ENCODE data around the gene ZFPM1. TPM values are rescaled to one million over a fixed set of nuclear protein-coding genes. Genes with fewer than 3 reads are reported as not detected.
A peak's percentile ranks its signal among the peaks of the same experiment; 100 is the strongest.
"Not testable (repeated sequence)": the region's sequence is repeated elsewhere in the genome, so short reads cannot be mapped to it uniquely, and the experiment has no call there.

Gene ZFPM1
- total RNA-seq, 1 donor from 2014 or later, result 0.64 TPM

DNA sequence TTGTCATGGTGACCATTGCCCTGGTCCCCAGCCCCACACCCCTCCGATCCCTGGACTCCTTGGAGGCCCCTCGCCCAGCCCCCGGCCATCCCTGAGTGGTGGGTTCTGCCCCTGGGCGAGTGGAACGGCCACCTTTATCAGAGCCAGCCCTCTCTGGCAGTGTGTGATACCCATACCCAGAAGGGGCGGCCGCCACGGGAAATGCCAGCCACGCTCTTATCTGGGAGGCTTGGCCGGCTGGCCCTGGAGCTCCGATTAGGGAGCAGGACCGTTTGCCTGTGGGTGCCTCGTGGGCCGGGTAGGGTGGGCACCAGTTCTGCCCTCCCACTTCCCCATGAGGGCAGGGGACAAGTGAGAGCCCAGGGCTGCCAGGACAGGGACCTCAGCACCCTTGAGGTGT is 58.8 kb downstream of the ZFPM1 start:
- DNase-seq (ENCODE audit: low read depth in 2 of 2), result no peak

DNA sequence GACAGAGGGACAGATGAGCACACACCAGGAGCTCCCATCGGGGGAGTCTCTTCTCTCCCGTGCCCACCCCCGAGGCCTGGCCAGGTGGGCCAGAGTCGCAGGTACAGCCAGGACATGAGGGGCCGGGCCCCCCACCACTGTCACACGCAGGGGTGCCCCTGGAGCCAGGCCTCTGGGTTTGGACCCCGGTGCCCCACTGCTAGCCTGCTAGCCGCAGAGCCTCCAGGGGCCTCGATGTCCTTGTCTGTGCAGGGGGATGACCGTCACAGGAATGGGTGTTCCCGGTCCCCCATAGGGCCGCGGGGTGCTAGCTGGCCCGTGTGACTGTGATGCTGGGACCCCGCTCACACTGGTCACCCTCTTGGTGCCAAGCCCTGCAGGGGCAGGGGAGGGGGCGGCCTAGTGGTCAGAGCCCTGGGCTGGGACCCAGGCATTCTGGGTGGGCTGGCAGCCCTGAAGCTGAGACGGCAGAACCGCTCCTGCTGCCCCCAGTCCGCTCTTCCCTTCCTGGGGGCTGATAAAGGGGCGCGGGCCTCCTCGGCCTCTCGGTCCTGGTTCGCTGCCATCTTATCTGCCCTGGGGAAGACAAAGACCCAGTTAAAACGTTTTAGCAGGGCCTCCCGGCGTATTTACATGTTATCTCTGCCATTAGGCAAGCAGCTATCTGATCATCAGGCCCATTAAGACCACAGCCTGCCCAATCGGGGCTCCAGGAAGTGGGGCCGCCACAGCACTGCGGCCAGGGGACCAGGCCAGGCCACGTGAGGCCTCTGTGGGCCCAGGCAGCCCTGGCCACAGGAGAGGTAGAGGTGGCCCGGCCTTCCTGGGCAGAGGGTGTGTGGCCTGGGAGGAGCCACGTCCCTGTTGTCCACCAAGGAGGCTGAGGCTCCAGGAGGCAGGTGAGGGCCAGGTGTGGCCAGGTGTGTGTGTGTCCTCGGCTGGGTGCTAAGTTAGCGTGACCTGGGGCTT is 59.9 kb downstream of the ZFPM1 start:
- no peak for DNase-seq (ENCODE audit: low read depth in 2 of 2)

DNA sequence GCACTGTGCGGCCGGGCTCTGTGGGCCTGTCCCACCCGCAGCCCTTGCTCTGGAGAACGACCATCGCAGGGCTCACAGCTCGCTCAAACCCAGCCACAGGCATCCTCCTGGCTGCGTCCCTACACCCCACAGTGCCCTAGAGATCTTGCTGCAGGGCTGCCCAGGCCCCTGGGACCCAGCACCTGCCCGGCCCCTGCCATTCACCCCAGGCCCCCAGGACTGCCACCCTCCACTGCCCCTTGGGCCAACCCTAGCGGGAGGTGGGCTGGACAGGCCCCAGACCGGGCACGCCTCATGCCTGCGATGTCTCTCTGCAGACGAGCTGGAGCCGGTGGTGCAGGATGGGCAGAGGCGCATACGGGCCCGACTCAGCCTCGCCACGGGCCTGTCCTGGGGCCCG is 61.0 kb downstream of the ZFPM1 start:
- no peak for DNase-seq (ENCODE audit: low read depth in 2 of 2)

DNA sequence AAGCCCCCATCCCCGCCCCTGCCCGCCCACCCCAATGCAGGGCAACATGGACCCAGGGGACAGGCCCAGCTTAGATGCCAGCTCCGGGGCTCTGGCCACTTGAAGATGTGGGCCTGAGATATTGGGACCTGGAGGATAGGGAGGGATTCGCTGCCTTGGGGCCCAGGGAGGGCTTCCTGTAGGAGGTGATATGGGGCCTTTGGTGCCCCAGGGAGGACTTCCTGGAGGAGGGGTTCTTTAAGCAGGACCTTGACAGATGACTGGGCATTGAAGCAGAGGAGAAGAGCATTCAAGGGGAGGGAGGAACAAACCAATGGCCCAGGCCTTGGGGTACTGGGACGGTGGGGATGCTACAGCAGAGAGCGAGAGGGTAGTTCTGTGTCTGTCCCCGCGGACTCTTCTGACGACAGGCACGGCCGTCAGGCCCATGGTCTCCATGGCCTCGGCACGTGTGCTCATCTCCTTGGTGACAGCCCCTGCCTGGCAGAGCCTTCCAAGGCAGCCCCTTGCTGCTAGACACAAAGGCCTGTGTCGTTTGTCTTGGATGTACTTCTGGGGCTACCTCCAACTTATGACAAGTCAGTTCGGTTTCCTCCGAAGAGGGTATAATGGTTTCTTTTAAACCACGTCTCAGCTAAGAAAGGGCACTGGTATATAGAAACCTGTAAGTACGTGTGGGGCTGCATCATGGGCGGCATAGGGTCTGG is 61.6 kb downstream of the ZFPM1 start:
- no peak for DNase-seq (ENCODE audit: low read depth in 2 of 2)

DNA sequence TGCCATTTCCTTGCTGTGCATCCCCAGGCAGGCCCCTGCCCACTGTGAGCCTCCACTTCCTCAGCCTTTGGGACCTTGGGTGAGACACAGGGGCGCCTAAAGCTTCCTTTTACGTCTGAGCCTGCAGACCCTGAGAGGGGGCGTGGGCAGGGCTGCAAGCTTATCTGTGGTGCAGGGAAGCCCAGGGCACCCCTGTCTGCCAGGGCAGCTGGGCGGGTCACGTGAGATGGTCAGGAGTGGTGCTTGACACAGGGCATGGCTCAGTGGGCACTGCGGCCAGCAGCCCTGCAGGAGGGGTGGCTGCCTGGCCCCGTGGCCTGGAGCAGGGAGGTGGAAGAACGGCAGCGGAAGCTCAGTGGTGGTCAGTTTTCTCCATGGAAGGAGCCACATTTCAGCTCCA is 62.3 kb downstream of the ZFPM1 start:
- DNase-seq (ENCODE audit: low read depth in 2 of 2), result no peak

DNA sequence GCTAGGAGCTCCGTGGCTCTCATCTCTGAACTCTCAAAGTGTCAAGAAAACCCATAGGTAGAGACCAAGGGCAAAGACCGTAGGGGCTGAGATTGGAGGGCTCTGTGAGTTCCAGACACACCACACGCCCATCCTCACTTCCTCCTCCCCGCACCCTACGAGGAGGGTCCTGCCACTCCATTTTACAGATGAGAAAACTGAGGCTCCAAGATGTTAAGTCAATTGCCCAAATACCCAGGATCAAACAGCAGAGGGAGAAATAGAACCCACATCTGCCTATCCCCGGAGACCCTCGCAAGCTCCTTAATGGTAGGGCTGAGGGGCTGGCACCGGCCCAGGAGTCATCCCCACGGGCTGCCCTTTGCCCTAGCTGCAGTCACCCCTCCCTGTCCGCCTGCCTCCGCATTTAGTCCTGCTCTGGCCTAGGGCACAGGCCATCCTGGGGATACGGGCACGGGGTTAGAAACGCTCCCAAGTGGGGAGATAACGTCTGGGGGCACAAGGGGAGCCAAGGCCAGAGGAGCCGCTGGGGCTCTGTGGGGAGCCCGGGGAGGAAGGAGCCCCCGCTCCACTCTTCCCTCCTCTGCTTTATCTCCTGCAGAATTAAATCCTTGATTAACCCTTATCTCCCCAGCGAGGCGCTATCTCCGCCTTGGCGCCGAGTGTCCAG is 63.0 kb downstream of the ZFPM1 start:
- DNase-seq (ENCODE audit: low read depth in 2 of 2), result no peak

DNA sequence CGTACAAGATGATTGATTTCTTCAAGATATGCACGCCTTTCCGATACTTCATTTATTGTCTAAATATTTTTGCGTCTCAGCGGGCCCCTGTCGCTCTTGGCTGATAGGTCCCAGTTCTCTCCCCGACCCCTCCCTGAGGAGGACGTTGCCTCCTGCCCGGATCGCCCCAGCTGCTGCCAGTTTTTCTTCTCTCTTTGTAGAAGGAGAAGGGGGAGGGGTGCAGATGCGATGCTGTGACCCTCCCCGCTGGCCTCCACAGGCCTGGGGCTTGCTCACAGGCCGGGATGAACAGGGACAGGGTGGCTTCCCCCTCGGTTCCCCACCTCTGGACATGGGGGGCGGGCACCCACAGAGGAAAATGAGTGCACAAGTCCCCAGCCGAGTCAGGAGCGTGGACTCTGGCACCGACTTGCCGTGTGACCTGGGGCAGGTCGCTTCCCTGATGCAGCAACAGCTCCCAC is 63.6 kb downstream of the ZFPM1 start:
- no peak for DNase-seq (ENCODE audit: low read depth in 2 of 2)

DNA sequence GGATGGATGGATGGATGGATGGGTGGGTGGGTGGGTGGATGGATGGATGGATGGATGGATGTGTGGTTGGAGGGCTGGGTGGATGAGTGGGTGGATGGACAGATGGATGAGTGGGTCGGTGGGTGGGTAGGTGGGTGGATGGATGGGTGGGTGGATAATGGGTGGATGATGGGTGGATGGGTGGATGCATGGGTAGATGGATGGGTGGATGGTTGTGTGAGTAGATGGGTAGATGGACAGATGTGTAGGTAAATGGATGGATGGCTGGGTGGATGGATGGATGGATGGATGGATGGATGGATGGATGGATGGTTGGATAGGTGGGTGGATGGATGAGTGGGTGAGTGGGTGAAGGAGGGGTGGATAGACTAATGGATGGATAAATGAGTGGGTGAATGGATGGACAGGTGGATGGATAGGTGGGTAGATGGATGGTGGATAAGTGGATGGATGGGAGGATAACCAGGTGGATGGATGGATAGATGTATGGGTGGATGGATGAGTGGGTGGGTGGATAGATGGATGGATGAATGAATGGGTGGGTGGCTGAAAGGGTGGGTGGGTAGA is 64.2 kb downstream of the ZFPM1 start:
- not testable (repeated sequence) for DNase-seq (ENCODE audit: low read depth in 2 of 2)

DNA sequence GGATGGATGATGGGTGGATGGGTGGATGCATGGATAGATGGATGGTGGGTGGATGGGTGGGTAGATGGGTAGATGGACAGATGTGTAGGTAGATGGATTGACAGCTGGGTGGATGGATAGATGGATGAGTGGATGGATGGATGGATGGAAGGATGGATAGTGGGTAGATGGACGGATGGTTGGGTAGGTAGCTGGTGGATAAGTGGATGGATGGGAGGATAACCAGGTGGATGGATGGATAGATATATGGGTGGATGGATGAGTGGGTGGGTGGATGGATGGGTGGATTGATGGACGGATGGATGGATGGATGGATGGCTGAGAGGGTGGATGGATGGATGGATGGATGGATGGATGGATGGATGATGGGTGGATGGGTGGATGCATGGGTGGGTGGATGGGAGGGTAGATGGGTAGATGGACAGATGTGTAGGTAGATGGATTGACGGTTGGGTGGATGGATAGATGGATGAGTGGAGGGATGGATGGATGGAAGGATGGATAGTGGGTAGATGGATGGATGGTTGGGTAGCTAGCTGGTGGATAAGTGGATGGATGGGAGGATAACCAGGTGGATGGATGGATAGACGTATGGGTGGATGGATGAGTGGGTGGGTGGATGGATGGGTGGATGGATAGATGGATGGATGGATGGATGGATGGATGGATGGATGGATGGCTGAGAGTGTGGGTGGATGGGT is 65.5 kb downstream of the ZFPM1 start:
- not testable (repeated sequence) for DNase-seq (ENCODE audit: low read depth in 2 of 2)

DNA sequence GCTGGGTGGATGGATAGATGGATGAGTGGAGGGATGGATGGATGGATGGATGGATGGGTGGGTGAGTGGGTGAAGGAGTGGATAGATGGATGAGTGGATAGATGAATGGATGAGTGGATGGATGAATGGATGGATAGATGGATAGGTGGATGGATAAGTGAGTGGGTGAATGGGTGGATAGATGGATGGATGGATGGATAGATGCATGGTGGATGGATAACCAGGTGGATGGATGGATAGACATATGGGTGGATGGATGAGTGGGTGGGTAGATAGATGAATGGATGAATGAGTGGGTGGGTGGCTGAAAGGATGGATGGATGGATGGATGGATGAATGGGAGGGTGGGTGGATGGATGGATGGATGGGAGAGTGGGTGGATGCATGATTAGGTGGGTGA is 66.2 kb downstream of the ZFPM1 start:
- no peak for DNase-seq (ENCODE audit: low read depth in 2 of 2)

DNA sequence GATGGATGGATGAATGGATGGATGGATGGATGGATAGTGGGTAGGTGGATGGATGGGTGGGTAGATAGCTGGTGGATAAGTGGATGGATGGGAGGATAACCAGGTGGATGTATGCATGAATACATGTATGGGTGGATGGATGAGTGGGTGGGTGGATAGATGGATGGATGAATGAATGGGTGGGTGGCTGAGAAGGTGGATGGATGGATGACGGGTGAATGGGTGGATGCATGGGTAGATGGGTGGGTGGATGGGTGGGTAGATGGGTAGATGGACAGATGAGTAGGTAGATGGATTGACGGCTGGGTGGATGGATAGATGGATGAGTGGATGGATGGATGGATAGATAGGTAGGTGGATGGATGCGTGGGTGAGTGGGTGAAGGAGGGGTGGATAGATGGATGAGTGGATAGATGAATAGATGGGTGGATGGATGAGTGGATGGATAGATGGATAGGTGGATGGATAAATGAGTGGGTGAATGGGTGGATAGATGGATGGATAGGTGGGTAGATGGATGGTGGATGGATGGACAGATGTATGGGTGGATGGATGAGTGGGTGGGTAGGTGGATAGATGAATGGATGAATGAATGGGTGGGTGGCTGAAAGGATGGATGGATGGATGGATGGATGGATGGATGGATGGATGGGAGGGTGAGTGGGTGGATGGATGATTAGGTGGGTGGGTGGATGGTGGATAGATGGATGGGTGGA is 67.0 kb downstream of the ZFPM1 start:
- no peak for DNase-seq (ENCODE audit: low read depth in 2 of 2)

DNA sequence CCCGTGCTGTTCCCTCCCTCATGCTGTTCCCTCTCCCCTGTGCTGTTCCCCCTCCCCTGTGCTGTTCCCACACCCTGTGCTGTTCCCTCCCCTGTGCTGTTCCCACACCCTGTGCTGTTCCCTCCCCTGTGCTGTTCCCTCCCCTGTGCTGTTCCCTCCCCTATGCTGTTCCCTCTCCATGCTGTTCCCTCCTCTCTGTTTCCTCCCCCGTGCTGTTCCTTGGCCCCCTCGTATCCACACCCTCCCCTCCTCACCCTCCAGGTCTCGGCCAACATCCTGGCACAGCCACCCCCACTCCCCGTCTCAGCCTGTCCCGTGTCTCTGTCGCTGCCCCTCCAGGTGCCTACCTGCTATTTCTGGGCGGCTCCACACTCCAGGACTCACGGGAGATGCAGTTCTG is 68.6 kb downstream of the ZFPM1 start:
- DNase-seq (ENCODE audit: low read depth in 2 of 2), result no peak

DNA sequence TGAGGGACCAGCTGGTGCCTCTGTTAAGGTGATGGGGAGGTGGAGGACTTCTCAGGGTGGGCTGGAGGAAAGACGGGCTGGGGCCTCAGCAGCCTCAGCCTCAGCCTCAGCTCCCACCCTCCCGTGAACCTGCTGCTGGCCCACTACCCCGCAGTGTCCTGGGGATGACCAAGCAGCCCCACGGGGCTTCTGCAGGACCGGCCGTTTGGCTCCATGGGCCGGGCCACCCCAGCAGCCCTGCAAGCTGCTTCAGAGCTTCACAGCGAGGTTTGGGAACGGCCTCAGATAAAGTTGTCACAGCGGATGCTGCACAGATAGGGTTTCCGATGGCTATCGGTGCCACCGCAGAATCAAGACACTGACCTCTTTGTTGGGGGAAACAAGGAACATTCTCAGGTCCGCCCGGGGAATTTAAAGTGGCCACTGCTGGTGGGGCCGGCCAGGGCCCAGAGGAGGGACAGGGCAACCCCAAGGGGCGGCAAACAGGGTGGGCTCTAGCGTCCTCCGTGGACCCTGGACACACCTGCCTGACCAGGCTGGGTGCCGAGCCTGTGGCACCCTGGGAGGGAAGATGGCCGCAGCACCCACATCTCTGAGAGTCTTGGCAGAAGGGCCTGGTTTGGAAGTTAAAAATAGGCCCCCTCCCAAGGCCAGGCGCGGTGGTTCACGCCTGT is 69.3 kb downstream of the ZFPM1 start:
- DNase-seq (ENCODE audit: low read depth in 2 of 2), result no peak

DNA sequence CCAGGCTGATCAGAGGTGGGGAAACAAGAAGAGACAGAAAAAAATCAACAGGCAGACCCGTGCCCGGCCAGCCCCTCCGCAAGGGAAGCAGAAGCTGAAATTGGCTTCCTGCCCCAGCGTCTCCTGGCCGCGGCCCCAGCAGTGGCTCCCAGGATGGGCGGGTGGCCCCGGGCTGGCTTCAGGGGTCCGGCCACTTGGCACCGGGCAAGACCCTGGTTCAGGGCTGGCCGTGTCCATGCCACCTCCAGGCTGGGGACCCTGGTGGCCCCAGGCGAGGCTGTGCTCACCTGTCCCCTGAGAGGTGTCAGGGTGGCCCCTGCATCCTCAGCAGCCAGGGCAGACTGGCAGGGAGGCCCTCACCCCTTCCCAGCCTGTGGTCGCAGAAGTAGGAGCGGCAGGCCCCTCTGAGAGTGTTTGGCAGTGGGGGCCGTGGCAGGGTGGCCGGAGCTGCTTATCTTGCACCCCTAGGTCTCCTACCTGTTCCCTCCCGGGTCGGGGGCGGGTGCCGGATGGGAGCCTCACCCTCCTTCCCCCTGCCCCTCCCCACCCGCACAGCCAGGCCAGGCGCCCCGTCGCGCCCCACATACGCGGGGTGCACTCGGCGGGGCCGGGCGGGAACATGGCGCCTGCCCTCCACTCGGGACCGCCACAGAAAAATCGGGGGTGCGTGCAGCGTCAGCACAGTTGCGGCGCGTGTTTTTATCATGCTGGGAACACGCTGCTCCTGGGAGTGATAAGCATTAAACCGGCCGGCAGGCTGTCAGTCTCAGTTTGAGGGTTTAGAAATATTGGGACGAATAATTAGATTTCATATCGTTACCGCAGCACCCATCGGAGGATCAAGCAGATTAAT is 70.5 kb downstream of the ZFPM1 start:
- no peak for DNase-seq (ENCODE audit: low read depth in 2 of 2)

DNA sequence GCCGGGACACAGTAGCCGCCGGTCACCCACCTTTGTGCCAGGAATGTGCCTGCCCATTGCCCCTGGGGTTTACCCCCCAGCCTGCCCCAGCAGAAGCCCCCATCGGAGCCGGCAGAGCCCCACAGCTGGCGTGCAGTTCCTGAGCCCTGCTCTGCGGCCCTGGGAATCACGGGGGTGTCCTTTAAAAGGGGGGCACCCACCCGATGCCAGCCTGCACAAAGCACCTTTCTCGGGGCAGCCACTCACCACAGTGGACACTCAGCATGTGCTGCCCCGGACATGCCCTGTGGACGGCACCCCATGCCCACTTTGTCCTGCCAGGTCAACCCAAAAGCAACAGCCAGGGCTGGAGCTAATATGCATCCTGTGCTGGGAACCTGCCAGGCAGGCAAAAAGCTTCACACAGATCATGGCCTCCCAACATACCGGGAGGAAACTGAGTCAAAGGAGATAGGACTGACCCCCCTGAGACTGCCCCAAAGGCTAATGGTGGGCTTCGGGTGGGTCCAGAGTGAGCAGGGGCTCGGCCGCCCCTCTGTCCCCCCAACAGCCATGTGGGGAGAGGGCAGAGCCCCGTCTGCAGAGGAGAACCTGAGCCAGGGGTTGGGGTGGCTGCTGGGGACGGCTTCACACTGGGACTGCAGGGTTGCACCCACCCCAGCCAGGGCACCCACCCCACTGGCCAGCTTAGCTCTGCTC is 71.3 kb downstream of the ZFPM1 start:
- no peak for DNase-seq (ENCODE audit: low read depth in 2 of 2)

DNA sequence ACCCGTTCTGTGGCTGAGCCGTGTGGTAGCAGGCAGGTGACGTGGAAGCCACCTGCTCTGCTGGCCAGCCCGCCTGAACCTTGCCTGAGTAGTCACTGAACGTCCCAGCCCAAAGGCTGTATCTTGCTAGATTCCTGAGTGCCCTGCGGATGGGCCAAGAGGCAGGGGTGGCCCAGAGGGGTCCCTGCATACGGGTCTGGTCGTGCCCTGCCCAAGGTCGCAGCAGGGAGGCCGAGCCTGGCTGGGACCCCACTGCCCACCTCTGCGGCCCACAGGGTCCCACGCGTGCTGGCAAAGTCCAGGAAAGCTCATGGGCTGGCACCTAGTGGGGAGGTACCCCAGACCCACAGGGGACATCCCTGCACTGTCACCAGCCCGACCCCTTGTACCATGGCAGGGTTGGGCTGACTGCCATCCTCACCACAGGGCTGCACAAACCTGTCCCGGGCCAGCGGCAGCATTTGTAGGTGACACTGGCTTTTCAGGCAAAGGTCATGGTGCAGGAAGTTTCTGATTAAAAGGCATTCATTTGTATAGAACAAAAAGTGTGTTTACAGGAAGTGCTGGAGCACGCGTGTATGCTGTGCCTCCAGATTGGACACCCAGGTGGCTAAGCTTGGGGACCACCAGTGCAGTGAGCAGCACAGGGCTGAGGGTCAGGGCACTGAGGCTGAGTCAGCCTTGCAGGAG is 72.0 kb downstream of the ZFPM1 start:
- peak; percentile 21 to 29 for DNase-seq (ENCODE audit: low read depth in 2 of 2)

DNA sequence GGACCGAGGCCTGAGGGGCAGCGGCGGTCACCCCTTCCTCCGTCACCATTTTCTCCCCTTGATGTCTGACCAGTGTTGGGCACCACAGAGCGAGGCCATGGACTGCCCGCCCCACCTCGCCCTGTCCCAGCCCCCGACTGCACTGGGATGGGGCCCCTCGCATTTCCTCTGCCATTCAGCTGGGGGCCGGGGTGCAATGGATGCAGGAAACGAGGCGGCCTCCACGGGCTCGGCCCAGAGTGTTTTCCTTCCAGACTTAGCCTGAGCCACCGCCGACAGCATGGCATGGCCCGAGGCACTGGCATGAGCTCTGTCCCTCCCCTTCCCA is 72.5 kb downstream of the ZFPM1 start:
- DNase-seq (ENCODE audit: low read depth in 2 of 2), result no peak

Data from dermis microvascular lymphatic vessel endothelial cell (primary cell).